WTC11 (cell line): ENCODE data around the gene PC. TPM values are rescaled to one million over a fixed set of nuclear protein-coding genes. Genes with fewer than 3 reads are reported as not detected.

Experiments
- ATAC-seq: fragments of 200-7000 bp; cut with Tn5 transposase; 2 replicates; pipeline ENCODE4 v1.10.0; 2021; ENCODE audit warnings: mild to moderate bottlenecking, moderate library complexity
- CTCF ChIA-PET: fragments of 300-600 bp; sonication (Branson Sonifier 250); formaldehyde crosslinking; loops from one replicate; lab custom pipeline; 2021; ENCODE audit warnings: antibody characterized with exemption; lab: Charles Lee
- POLR2A ChIA-PET: fragments of 350-600 bp; sonication (Branson Sonifier 250); formaldehyde crosslinking; loops from one replicate; lab custom pipeline; 2021; ENCODE audit warnings: antibody characterized with exemption; lab: Charles Lee
- DNase-seq: peaks from one replicate; pipeline ENCODE4 v3.0.0; 2021; ENCODE audit warnings: low spot score
- H3K27ac Mint-ChIP-seq: 2 replicates; pipeline ENCODE4 v1.8.0; 2021; ENCODE audit warnings: mixed read lengths
- H3K27me3 Mint-ChIP-seq: 2 replicates; pipeline ENCODE4 v1.8.0; 2021; ENCODE audit warnings: low read depth, mild to moderate bottlenecking, moderate library complexity, mixed read lengths
- H3K36me3 Mint-ChIP-seq: 2 replicates; pipeline ENCODE4 v1.8.0; 2021; ENCODE audit warnings: mixed read lengths
- H3K4me1 Mint-ChIP-seq: 2 replicates; pipeline ENCODE4 v1.8.0; 2022; ENCODE audit warnings: mixed read lengths
- H3K4me3 Mint-ChIP-seq: 2 replicates; pipeline ENCODE4 v1.8.0; 2021; ENCODE audit warnings: mild to moderate bottlenecking, moderate library complexity, mixed read lengths
- H3K9me3 Mint-ChIP-seq: 2 replicates; pipeline ENCODE4 v1.8.0; 2021; ENCODE audit warnings: mixed read lengths
- AR ChIP-seq: fragments of 250-450 bp; sonication (Bioruptor Pico); IDR thresholded peaks from 2 replicates; pipeline ENCODE4 v1.9.0; 2021; ENCODE audit warnings: mild to moderate bottlenecking
- ATF6 ChIP-seq: sonication (generic); formaldehyde crosslinking; IDR thresholded peaks from 2 replicates; pipeline ENCODE4 v1.8.1; 2023; ENCODE audit warnings: mild to moderate bottlenecking, missing genetic modification reagents
- CREB1 ChIP-seq: sonication (generic); formaldehyde crosslinking; IDR thresholded peaks from 2 replicates; pipeline ENCODE4 v1.8.0; 2023; ENCODE audit warnings: mild to moderate bottlenecking, missing genetic modification reagents
- CREM ChIP-seq: sonication (generic); formaldehyde crosslinking; IDR thresholded peaks from 2 replicates; pipeline ENCODE4 v1.8.1; 2022; ENCODE audit warnings: mild to moderate bottlenecking, missing genetic modification reagents, moderate library complexity
- CTCF ChIP-seq: fragments of 200-600 bp; IDR thresholded peaks from 2 replicates; pipeline ENCODE4 v1.8.0; 2022; ENCODE audit warnings: antibody characterized with exemption
- E2F1 ChIP-seq: sonication (generic); formaldehyde crosslinking; IDR thresholded peaks from 2 replicates; pipeline ENCODE4 v1.8.0; 2022; ENCODE audit warnings: mild to moderate bottlenecking, missing genetic modification reagents
- FOXP1 ChIP-seq: sonication (generic); formaldehyde crosslinking; IDR thresholded peaks from 2 replicates; pipeline ENCODE4 v1.8.0; 2022; ENCODE audit warnings: missing genetic modification reagents, mild to moderate bottlenecking, moderate library complexity, borderline replicate concordance
- GRHL2 ChIP-seq: fragments of 250-450 bp; sonication (Bioruptor Pico); IDR thresholded peaks from 2 replicates; pipeline ENCODE4 v1.8.0; 2022; ENCODE audit warnings: mild to moderate bottlenecking, moderate library complexity; ENCODE audit not compliant: insufficient replicate concordance, severe bottlenecking
- GTF2I ChIP-seq: fragments of 250-450 bp; sonication (Bioruptor Pico); conservative IDR thresholded peaks from 2 replicates; pipeline ENCODE4 v1.4.0; 2021; ENCODE audit warnings: mild to moderate bottlenecking
- IRF2 ChIP-seq: sonication (generic); formaldehyde crosslinking; IDR thresholded peaks from 2 replicates; pipeline ENCODE4 v1.8.0; 2022; ENCODE audit warnings: low read depth, missing genetic modification reagents, borderline replicate concordance
- JAZF1 ChIP-seq: fragments of 250-450 bp; sonication (Bioruptor Pico); IDR thresholded peaks from 2 replicates; pipeline ENCODE4 v1.9.0; 2021; ENCODE audit warnings: moderate library complexity, mild to moderate bottlenecking, inconsistent platforms
- MAX ChIP-seq: sonication (generic); formaldehyde crosslinking; IDR thresholded peaks from 2 replicates; pipeline ENCODE4 v1.8.0; 2022; ENCODE audit warnings: mild to moderate bottlenecking, missing genetic modification reagents
- NR2C2 ChIP-seq: sonication (generic); formaldehyde crosslinking; IDR thresholded peaks from 2 replicates; pipeline ENCODE4 v1.8.0; 2022; ENCODE audit warnings: mild to moderate bottlenecking, missing genetic modification reagents
- OVOL2 ChIP-seq: fragments of 250-450 bp; sonication (Bioruptor Pico); IDR thresholded peaks from 2 replicates; pipeline ENCODE4 v1.9.0; 2021; ENCODE audit warnings: mild to moderate bottlenecking, borderline replicate concordance
- SMAD3 ChIP-seq: sonication (generic); formaldehyde crosslinking; IDR thresholded peaks from 2 replicates; pipeline ENCODE4 v1.8.0; 2022; ENCODE audit warnings: missing genetic modification reagents, mild to moderate bottlenecking, borderline replicate concordance
- ZNF121 ChIP-seq: sonication (generic); formaldehyde crosslinking; IDR thresholded peaks from 2 replicates; pipeline ENCODE4 v1.8.0; 2023; ENCODE audit warnings: missing genetic modification reagents
- ZNF425 ChIP-seq: fragments of 250-450 bp; sonication (Bioruptor Pico); conservative IDR thresholded peaks from 2 replicates; pipeline ENCODE4 v1.9.0; 2021; ENCODE audit warnings: mild to moderate bottlenecking
- total RNA-seq: library from RNA; stranded (reverse); gene quantifications from 3 replicates; pipeline ENCODE4 v1.2.3, GENCODE V29; 2021
- TF ChIP-seq, protein P1 (sequence below): sonication (generic); formaldehyde crosslinking; IDR thresholded peaks from 2 replicates; pipeline ENCODE4 v1.8.0; 2023; ENCODE audit warnings: missing genetic modification reagents, mild to moderate bottlenecking, borderline replicate concordance
- TF ChIP-seq, protein P2 (sequence below): sonication (generic); formaldehyde crosslinking; IDR thresholded peaks from 2 replicates; pipeline ENCODE4 v1.8.1; 2023; ENCODE audit warnings: mild to moderate bottlenecking, missing genetic modification reagents
- TF ChIP-seq, protein P3 (sequence below): sonication (generic); formaldehyde crosslinking; IDR thresholded peaks from 2 replicates; pipeline ENCODE4 v1.8.1; 2023; ENCODE audit warnings: mild to moderate bottlenecking, moderate library complexity, missing genetic modification reagents

PC gene
- total RNA-seq, 1 experiment from 2014 or later, result 27.2 TPM

- peaks cover 17% of the 10 kb centered on the region for H3K36me3 Mint-ChIP-seq
- H3K27me3 Mint-ChIP-seq, result no peaks in the 10 kb centered on the region
- H3K4me1 Mint-ChIP-seq, result peaks cover 4% of the 10 kb centered on the region; the same call in 1 of the 2 replicates
- no peak overlapping the region; the same call in 1 of the 2 replicates for H3K27ac Mint-ChIP-seq
- peaks cover 17% of the 10 kb centered on the region for H3K9me3 Mint-ChIP-seq
- H3K4me3 Mint-ChIP-seq, result no peak overlapping the region
- no peak for DNase-seq
- CTCF ChIA-PET, result interaction anchor here (1.2 kb wide), 1 partner anchor 14 kb away, joined by 4 read pairs; no protein-coding TSS in a partner anchor
- POLR2A ChIA-PET, result no interaction called here
- TF ChIP-seq MAX (CRISPR knock-in tag) (no peak), JAZF1 (CRISPR knock-in tag) (no peak), GTF2I (CRISPR knock-in tag) (no peak), OVOL2 (CRISPR knock-in tag) (no peak), CTCF (no peak), CREM (no peak), IRF2 (no peak), ZNF121 (CRISPR knock-in tag) (no peak), NR2C2 (CRISPR knock-in tag) (no peak), ZNF425 (CRISPR knock-in tag) (no peak), E2F1 (CRISPR knock-in tag) (no peak), SMAD3 (CRISPR knock-in tag) (no peak), AR (CRISPR knock-in tag) (no peak), FOXP1 (CRISPR knock-in tag) (no peak), ATF6 (CRISPR knock-in tag) (no peak), CREB1 (CRISPR knock-in tag) (no peak), GRHL2 (CRISPR knock-in tag) (no peak)
- TF ChIP-seq, protein P1, sequence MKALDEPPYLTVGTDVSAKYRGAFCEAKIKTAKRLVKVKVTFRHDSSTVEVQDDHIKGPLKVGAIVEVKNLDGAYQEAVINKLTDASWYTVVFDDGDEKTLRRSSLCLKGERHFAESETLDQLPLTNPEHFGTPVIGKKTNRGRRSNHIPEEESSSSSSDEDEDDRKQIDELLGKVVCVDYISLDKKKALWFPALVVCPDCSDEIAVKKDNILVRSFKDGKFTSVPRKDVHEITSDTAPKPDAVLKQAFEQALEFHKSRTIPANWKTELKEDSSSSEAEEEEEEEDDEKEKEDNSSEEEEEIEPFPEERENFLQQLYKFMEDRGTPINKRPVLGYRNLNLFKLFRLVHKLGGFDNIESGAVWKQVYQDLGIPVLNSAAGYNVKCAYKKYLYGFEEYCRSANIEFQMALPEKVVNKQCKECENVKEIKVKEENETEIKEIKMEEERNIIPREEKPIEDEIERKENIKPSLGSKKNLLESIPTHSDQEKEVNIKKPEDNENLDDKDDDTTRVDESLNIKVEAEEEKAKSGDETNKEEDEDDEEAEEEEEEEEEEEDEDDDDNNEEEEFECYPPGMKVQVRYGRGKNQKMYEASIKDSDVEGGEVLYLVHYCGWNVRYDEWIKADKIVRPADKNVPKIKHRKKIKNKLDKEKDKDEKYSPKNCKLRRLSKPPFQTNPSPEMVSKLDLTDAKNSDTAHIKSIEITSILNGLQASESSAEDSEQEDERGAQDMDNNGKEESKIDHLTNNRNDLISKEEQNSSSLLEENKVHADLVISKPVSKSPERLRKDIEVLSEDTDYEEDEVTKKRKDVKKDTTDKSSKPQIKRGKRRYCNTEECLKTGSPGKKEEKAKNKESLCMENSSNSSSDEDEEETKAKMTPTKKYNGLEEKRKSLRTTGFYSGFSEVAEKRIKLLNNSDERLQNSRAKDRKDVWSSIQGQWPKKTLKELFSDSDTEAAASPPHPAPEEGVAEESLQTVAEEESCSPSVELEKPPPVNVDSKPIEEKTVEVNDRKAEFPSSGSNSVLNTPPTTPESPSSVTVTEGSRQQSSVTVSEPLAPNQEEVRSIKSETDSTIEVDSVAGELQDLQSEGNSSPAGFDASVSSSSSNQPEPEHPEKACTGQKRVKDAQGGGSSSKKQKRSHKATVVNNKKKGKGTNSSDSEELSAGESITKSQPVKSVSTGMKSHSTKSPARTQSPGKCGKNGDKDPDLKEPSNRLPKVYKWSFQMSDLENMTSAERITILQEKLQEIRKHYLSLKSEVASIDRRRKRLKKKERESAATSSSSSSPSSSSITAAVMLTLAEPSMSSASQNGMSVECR, result no peak
- TF ChIP-seq, protein P2, sequence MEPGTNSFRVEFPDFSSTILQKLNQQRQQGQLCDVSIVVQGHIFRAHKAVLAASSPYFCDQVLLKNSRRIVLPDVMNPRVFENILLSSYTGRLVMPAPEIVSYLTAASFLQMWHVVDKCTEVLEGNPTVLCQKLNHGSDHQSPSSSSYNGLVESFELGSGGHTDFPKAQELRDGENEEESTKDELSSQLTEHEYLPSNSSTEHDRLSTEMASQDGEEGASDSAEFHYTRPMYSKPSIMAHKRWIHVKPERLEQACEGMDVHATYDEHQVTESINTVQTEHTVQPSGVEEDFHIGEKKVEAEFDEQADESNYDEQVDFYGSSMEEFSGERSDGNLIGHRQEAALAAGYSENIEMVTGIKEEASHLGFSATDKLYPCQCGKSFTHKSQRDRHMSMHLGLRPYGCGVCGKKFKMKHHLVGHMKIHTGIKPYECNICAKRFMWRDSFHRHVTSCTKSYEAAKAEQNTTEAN (CRISPR knock-in tag), result no peak
- TF ChIP-seq, protein P3, sequence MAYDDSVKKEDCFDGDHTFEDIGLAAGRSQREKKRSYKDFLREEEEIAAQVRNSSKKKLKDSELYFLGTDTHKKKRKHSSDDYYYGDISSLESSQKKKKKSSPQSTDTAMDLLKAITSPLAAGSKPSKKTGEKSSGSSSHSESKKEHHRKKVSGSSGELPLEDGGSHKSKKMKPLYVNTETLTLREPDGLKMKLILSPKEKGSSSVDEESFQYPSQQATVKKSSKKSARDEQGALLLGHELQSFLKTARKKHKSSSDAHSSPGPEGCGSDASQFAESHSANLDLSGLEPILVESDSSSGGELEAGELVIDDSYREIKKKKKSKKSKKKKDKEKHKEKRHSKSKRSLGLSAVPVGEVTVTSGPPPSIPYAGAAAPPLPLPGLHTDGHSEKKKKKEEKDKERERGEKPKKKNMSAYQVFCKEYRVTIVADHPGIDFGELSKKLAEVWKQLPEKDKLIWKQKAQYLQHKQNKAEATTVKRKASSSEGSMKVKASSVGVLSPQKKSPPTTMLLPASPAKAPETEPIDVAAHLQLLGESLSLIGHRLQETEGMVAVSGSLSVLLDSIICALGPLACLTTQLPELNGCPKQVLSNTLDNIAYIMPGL, result no peak
- ATAC-seq, result no peak
These were observed 28.4 kb downstream of the PC start for GRCh38 chr11:66929753-66930152.
